HG03060 (cell line): ENCODE results near the gene C19orf38.
"Not testable (repeated sequence)": the region's sequence is repeated elsewhere in the genome, so short reads cannot be mapped to it uniquely, and the experiment has no call there.

ENCODE experiments used
- ATAC-seq: cut with Tn5 transposase; IDR thresholded peaks from one replicate; pipeline ENCODE4 v1.9.1; 2021; ENCODE audit warnings: low read depth, moderate number of reproducible peaks; ENCODE audit not compliant: unreplicated experiment

Gene C19orf38

GRCh38 chr19:10839114-10840050, 8.8 kb upstream of the C19orf38 start:
- ATAC-seq: no peak

DNA sequence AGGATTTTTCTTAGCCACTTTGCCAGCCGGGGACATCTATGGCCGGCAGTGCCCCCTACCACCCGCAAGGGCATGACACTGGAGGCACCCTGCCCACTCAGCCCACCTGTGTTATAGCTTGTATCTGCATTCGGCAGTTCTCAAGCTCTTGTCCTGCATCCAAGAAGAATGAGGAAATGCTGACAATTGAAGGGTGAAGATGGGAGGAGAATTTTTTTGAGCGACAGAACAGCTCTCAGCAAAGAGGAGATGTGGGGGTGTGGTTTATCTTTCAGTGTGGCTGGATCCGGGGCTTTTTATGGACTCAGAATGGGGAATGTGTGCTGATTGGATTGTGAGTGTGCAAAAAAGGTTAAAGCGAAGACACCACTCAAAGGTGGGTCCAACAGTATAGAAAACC, 5.4 kb upstream of the C19orf38 start:
- ATAC-seq: no peak

GRCh38 chr19:10846500-10847202, 1.6 kb upstream of the C19orf38 start:
- ATAC-seq: no peak

DNA sequence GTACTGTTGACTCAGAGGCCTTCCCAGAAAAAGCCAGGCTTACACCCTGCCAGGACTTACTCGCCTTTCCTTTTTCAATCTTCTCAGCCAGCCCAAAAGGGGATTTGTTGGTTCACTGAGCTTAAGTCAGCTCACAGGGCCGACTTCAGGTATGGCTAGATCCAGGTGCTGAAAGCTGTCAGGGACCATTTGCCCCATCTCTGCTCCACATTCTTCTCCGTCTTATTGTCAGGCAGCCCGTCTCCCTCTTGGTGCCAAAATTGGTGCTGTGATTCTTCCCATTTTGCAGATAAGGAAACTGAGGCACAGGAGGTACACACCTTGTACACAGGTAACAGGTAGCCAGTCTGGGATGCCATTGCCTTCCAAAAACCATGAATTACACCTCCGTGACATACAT, 2.4 kb downstream of the C19orf38 start:
- ATAC-seq: no peak

DNA sequence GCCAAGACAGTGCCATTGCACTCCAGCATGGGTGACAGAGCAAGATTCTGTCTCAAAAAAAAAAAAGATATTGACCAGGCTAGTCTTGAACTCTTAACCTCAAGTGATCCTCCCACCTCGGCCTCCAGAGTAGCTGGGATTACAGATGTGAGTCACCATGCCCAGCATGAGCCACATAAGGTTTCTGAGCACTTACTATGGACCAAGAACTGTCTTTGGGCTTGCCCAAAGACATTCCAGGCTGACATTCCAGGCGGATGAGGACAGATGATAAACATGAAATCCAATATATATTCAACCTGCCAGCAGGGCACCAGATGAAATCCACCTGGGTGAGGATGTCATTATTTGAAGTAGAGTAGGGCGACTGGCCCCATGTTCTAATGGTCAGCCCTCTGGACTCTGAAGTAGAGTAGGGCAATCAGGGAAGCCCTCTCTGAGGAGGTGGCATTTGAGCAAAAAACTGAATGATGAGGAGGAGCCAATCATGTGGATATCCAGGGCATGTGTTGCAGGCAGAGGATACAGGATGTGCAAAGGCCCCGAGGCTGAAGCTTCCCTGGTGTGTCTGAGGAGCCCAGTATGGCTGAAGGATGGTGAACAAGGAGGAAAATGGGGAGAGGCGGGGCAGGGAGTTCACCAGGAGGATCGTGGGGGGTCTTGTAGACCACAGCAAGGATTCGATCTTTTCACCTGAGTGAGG, 4.0 kb downstream of the C19orf38 start:
- ATAC-seq: no peak

DNA sequence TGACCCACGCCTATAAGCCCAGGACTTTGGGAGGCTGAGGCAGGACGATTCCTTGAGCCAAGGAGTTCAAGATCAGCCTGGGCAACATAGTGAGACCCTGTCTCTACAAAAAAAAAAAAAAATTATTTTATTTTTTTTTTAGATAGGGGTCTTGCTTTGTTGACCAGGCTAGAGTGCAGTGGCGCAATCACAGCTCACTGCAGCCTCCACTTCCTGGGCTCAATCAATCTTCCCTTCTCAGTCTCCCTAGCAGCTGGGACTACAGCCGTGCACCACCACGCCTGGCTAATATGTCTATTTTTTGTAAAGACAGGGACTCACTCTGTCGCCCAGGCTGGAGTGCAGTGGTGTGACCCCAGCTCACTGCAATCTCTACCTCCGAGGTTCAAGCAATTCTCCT, 4.7 kb downstream of the C19orf38 start:
- no peak for ATAC-seq

- no peak for ATAC-seq
Measured at GRCh38 chr19:10854350-10855089, 6.3 kb downstream of the C19orf38 start.

GRCh38 chr19:10855879-10856522, 7.8 kb downstream of the C19orf38 start:
- ATAC-seq: no peak

DNA sequence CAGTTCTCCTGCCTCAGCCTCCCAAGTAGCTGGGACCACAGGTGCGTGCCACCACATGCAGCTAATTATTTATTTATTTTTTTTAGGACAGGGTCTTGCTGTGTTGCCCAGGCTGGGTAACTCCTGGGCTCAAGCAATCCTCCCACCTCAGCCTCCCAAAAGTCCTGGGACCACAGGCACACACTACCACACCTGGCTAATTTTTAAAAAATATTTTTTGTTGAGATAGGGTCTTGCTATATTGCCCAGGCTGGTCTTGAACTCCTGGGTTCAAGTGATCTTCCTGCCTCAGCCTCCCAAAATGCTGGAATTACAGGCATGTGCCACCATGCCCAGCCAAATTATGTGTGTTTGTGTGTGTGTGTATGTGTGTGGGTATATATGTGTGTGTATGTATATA, 8.7 kb downstream of the C19orf38 start:
- not testable (repeated sequence) for ATAC-seq

DNA sequence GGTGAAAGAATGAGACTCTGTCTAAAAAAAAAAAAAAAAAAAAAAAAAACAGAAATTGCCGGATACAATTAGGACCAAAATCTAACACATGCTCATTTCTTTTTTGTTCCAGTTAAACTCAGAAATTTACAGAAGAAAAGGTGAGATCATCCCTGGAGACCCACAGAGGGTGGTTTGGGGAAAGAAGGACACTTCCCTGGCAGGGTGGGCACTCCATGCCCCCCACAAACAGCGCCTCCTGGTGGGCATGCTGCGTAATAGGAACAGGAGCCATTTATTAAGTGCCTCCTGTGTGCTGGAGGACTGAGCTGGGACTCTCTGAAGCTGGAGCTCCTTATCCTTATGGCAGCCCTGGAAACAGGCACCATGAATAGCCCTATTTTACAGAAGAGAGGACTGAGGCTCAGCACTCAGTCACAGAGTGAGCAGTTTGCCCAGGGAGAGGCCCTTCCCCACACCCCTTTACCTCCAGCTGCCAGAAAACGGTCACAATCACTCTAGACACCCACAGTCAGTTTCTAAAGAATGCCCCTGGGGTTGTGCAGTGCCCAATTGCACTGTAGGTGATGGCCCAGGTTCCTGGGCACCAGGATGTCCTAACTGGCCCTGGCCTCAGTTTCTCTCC, 10.1 kb downstream of the C19orf38 start:
- ATAC-seq: no peak

GRCh38 chr19:10861103-10861651, 13.0 kb downstream of the C19orf38 start:
- no peak for ATAC-seq

DNA sequence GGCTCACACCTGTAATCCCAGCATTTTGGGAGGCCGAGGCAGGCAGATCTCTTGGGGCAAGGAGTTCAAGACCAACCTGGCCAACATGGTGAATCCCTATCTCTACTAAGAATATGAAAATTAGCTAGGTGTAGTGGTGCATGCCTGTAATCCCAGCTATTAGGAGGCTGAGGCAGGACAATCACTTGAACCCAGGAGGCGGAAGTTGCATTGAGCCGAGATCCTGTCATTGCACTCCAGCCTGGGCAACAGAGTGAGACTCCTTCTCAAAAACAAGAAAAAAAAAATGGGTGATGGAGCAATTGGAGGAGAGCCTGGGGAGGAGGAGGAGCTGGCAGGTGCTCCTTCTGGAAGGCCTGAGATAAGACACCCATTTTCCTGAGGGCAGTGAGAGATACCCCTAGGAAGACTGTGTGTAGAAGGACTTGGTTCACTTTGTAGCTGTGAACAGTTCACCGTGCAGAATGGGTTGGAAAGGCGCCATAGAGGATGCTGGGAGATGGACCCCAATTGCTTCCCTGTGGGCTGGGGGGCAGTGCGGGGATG, 14.4 kb downstream of the C19orf38 start:
- ATAC-seq: no peak

DNA sequence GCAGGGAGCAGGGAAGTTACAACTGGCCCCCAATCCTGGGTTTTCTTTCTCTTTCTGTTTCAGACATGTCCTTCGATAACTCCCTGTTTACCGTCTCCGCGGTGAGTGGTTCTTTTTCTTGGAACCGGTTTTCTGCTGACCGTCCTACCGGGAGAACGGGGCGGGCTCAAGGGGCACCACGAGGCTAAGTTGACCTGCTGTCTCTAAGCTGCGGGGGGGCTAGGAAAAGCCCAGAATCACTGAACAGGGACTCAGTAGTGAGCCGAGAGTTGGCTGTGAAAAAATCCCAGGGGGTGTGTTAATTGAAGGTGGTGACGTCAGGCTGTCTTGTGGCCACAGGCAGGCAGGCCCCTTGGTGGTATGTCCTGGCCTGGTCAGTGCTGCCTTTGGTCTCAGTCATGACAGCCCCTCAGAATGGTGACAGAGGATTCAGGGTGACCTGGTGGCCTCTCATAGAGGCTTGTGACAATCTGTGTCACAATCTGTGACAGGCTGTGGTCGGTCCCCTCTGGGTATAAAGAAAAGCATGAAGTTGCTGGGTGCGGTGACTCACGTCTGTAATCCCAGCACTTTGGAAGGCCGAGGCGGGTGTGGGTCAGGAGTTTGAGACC, 15.0 kb downstream of the C19orf38 start:
- no peak for ATAC-seq

- no peak for ATAC-seq
Measured at GRCh38 chr19:10864538-10864899, 16.3 kb downstream of the C19orf38 start.

DNA sequence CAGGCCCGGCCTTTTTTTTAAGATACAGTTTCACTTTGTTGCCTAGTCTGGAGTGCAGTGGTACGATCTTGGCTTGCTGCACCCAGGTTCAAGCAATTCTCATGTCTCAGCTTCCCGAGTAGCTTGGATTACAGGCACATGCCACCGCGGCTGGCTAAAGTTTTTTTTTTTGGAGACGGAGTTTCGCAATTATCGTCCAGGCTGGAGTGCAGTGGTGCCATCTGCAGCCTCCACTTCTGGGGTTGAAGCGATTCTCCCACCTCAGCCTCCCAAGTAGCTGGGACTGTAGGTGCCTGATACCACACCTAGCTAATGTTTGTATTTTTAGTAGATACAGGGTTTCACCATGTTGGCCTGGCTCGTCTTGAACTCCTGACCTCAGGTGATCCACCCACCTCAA, 18.3 kb downstream of the C19orf38 start:
- no peak for ATAC-seq

DNA sequence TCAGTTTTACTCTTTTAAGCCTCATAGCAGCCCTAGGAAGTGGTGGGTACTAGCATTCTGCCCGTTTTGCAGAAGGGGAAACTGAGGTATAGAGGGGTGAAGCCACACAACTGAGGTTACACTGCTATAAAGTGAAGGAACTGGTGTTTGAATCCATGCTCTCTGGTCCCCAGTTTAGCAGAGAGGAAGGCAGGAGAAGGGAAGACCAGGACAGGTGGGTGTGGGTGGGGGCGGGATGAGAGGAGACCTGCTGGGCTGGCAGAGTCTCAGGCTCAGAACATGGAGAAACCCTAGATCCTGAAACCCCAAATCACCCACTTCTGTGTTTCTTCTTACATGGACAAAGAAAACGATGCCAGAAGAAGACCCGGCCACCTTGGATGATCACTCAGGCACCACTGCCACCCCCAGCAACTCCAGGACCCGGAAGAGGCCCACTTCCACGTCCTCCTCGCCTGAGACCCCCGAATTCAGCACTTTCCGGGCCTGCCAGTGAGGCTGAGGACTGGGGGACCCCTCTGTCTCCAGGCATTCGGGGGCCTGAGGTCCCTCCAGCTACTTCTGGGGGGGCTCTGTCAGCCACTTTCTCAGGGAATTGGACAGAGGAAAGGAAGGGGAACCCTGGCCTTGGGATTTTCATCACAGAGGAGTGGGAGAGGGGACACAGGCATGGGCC, 20.8 kb downstream of the C19orf38 start:
- no peak for ATAC-seq

- not testable (repeated sequence) for ATAC-seq
Measured at GRCh38 chr19:10869872-10870311, 21.7 kb downstream of the C19orf38 start.

DNA sequence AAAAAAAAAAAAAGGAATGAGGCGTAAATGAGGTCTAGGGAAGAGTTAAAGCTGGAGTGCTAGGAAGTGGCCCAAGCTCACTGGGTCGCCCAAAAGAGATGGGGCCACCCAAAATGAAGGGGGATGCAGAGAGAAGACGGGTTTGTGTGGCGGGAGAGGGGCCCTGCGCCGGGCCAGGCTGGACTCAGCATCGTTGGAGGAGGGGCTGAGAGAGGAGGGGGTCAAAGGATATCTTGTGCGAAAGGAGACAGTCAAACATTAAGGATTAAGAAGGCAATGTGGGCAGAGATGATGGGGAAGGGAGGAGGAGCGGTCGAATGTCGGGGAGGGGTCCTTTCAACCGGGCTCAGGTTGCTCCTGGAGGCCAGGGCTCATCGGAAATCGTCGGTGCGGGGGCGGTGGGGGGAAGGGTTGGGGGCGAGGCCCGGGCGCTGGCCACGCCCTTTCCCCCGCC, 22.3 kb downstream of the C19orf38 start:
- ATAC-seq: no peak
